ENCODE measurements around the gene PDE11A. TPM values are rescaled to one million over a fixed set of nuclear protein-coding genes. Genes with fewer than 3 reads are reported as not detected.

Gene PDE11A
- total and polyA plus RNA-seq, 2 of the 13 experiments (the other 11 are each of a cell fraction or from before 2014, with no cell fraction given), result 1.2 to 1.7 TPM

DNA sequence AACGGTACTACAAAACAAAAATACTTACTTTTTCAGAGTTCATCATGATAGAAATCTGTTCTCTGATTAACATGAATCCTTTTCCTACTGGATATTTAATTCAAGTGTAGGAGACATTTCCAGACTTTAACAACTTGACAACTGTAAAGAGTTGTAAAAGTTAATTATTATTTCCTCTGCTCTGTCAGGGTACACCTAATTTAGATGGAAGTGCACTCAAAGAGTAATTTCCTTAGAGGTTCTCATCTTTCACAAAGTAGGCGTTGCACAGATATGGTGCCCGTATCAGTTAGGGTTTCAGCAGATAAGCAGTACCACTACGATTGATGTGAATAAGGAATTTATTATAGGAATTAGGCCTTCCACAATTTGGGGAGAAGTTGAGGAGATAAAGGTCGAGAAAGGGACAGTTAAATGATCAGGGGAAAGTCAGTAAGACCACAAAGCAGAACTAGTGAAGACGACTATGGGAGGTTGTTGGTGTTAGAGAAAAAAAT lies 16.2 kb upstream of the PDE11A start (continued):
- TF ChIP-seq ZBTB40 (IDR thresholded peaks at IDR 0.05) (no peak), ZBTB40 (CRISPR knock-in tag; IDR thresholded peaks at IDR 0.05) (no peak), IKZF1 (IDR thresholded peaks at IDR 0.05) (no peak), CBX2 (IDR thresholded peaks at IDR 0.05; ENCODE audit: low read depth, low read length) (no peak), CBX2 (CRISPR knock-in tag; IDR thresholded peaks at IDR 0.05; ENCODE audit: low read depth) (no peak), ZNF580 (CRISPR knock-in tag; IDR thresholded peaks at IDR 0.05; ENCODE audit: borderline replicate concordance, low read depth) (no peak), FOSL1 (CRISPR knock-in tag; IDR thresholded peaks at IDR 0.05; ENCODE audit: borderline replicate concordance) (no peak), FOXO4 (CRISPR knock-in tag; conservative IDR thresholded peaks at IDR 0.05) (no peak), ERF (CRISPR knock-in tag; IDR thresholded peaks at IDR 0.05) (no peak), ZNF326 (CRISPR knock-in tag; IDR thresholded peaks at IDR 0.05; ENCODE audit: borderline replicate concordance) (no peak)
